Endodermal cell (in vitro differentiated cells): ENCODE results near the gene FBRSL1. TPM values are rescaled to one million over a fixed set of nuclear protein-coding genes. Genes with fewer than 3 reads are reported as not detected.

ENCODE experiments used
- DNase-seq: peaks from one replicate; pipeline ENCODE4 v3.0.0-alpha.2; 2017
- H3K27ac ChIP-seq: 2 replicates; pipeline ENCODE4 v1.5.1; 2013; ENCODE audit warnings: mild to moderate bottlenecking, low read depth, low read length, moderate library complexity
- H3K27me3 ChIP-seq: 2 replicates; pipeline ENCODE4 v1.6.1; 2013; ENCODE audit warnings: mild to moderate bottlenecking, low read length, moderate library complexity; ENCODE audit not compliant: insufficient read depth, control insufficient read depth, poor library complexity, severe bottlenecking
- H3K36me3 ChIP-seq: 2 replicates; pipeline ENCODE4 v1.7.0; 2013; ENCODE audit warnings: mild to moderate bottlenecking, low read length, moderate library complexity; ENCODE audit not compliant: control insufficient read depth, insufficient read depth
- H3K4me1 ChIP-seq: one replicate; pipeline ENCODE4 v1.7.0; 2013; ENCODE audit warnings: low read length; ENCODE audit not compliant: control insufficient read depth, insufficient read depth
- H3K4me3 ChIP-seq: 2 replicates; pipeline ENCODE4 v1.5.1; 2013; ENCODE audit warnings: mild to moderate bottlenecking, low read length, moderate library complexity
- H3K9ac ChIP-seq: 2 replicates; pipeline ENCODE4 v1.6.1; 2013; ENCODE audit warnings: mild to moderate bottlenecking, low read length, moderate library complexity; ENCODE audit not compliant: poor library complexity, severe bottlenecking; ENCODE audit errors: extremely low read depth
- H3K9me3 ChIP-seq: 2 replicates; pipeline ENCODE4 v1.6.1; 2013; ENCODE audit warnings: mild to moderate bottlenecking, low read length, moderate library complexity; ENCODE audit not compliant: control insufficient read depth
- H3K27ac Mint-ChIP-seq: 2 replicates; pipeline ENCODE4 v1.8.0; 2020; ENCODE audit warnings: mixed read lengths
- H3K27me3 Mint-ChIP-seq: 2 replicates; pipeline ENCODE4 v1.8.0; 2021; ENCODE audit warnings: mild to moderate bottlenecking, mixed read lengths; ENCODE audit not compliant: insufficient read depth
- H3K36me3 Mint-ChIP-seq: 2 replicates; pipeline ENCODE4 v1.8.0; 2020; ENCODE audit warnings: low read depth, mixed read lengths
- H3K4me1 Mint-ChIP-seq: 2 replicates; pipeline ENCODE4 v1.8.0; 2020; ENCODE audit warnings: mixed read lengths
- H3K4me3 Mint-ChIP-seq: 2 replicates; pipeline ENCODE4 v1.8.0; 2020; ENCODE audit warnings: mild to moderate bottlenecking, moderate library complexity, mixed read lengths
- H3K9me3 Mint-ChIP-seq: 2 replicates; pipeline ENCODE4 v1.8.0; 2020; ENCODE audit warnings: mild to moderate bottlenecking, mixed read lengths
- WGBS, 2 experiments: methylation state at CpG; one replicate each; pipeline versions ENCODE4 v1.1.5 to v1.1.7; 2013; ENCODE audit warnings: missing lambda C conversion rate in 2 of 2, mixed read lengths in 1 of 2; ENCODE audit not compliant: insufficient coverage in 1 of 2, insufficient read length in 1 of 2; 5-methylcytosine and 5-hydroxymethylcytosine counted together
- total RNA-seq, 2 donors: library from RNA; stranded (reverse); fragmentation: NEBNext Ultra II Directional in 1 of 2; extraction: Animal tissue kit (Norgen Biotek cat#: 25700) in 1 of 2; gene quantifications; 2 replicates in 1 of 2; 3 replicates in 1 of 2; pipeline ENCODE4 v1.2.1, GENCODE V29; 2021
- TF ChIP-seq, protein P1 (sequence below): fragments of 200-600 bp; sonication (generic); conservative IDR thresholded peaks from 2 replicates; pipeline ENCODE4 v1.5.0; 2021; ENCODE audit warnings: antibody characterized with exemption, mild to moderate bottlenecking

Gene FBRSL1
- total RNA-seq, 2 donors from 2014 or later: 74.9 to 92.3 TPM

DNA sequence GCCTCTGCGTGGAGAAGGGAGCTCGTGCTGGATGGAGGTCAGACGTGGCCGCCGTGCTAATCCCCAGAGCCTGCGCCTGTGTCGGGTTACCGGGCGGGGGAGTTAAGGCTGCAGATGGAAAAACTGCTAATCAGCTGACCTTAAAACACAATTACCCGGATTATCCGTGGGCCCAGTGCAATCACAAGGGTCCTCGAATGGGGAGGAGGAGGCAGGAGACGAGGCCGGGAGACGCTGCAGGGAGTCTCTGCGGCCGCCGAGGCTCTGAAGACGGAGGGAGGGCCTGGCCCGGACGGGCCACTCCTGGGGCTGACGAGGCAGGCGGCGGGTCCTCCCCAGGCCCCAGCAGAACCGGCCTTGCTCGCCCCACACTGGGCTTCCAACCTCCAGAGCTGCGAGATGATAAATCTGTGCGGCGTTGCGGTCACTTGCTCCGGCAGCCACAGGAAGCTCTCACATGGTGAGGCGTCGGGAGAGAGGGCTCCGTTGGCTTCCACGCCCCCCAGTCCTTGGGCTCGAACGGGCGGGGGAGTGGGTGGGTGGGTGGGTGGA is 32.9 kb upstream of the FBRSL1 start:
- no peak overlapping the region for H3K4me3 ChIP-seq
- no peak overlapping the region for H3K4me3 Mint-ChIP-seq
- H3K4me1 Mint-ChIP-seq: peaks cover 3% of the 10 kb centered on the region
- no peak for DNase-seq
- H3K27ac Mint-ChIP-seq: no peak overlapping the region
- no peaks in the 10 kb centered on the region for H3K36me3 Mint-ChIP-seq
- no peak overlapping the region for H3K27ac ChIP-seq
- H3K9me3 ChIP-seq: peaks cover 17% of the 10 kb centered on the region
- no peak overlapping the region for H3K9ac ChIP-seq
- H3K36me3 ChIP-seq: no peaks in the 10 kb centered on the region
- TF ChIP-seq, protein P1, sequence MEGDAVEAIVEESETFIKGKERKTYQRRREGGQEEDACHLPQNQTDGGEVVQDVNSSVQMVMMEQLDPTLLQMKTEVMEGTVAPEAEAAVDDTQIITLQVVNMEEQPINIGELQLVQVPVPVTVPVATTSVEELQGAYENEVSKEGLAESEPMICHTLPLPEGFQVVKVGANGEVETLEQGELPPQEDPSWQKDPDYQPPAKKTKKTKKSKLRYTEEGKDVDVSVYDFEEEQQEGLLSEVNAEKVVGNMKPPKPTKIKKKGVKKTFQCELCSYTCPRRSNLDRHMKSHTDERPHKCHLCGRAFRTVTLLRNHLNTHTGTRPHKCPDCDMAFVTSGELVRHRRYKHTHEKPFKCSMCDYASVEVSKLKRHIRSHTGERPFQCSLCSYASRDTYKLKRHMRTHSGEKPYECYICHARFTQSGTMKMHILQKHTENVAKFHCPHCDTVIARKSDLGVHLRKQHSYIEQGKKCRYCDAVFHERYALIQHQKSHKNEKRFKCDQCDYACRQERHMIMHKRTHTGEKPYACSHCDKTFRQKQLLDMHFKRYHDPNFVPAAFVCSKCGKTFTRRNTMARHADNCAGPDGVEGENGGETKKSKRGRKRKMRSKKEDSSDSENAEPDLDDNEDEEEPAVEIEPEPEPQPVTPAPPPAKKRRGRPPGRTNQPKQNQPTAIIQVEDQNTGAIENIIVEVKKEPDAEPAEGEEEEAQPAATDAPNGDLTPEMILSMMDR: no peak
- H3K27me3 ChIP-seq: no peaks in the 10 kb centered on the region
- WGBS, 2 experiments: 79 to 89% methylated on average over 16 to 33 of the region's 38 CpGs
- H3K4me1 ChIP-seq: no peaks in the 10 kb centered on the region
- peaks cover 2% of the 10 kb centered on the region for H3K9me3 Mint-ChIP-seq
- peaks cover 68% of the 10 kb centered on the region for H3K27me3 Mint-ChIP-seq

DNA sequence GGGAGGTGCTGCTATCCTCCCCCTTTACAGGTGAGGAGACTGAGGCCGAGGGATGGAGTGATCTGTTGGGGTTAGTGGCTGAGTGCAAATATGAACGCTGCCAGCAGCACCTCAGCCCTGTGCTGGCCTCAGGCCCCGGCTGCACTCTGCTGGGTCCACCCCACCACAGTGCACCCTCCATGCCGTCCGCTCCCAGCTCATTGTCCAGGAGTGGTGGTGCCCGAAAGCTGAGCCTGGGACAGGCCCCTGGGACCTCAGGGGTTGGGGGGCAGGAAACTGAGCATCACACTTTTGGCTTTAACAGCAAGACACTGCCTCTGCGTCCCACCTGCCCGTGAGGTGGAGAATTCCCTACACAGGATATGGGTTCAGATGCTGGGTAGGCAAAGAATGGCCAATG is 31.5 kb upstream of the FBRSL1 start:
- no peak for DNase-seq
- Mint-ChIP-seq H3K4me3 (no peak overlapping the region), H3K9me3 (peaks cover 2% of the 10 kb centered on the region), H3K36me3 (no peaks in the 10 kb centered on the region), H3K4me1 (peaks cover 3% of the 10 kb centered on the region), H3K27ac (no peak overlapping the region), H3K27me3 (peaks cover 59% of the 10 kb centered on the region)
- H3K9me3 ChIP-seq: peaks cover 25% of the 10 kb centered on the region
- H3K4me3 ChIP-seq: no peak overlapping the region
- H3K4me1 ChIP-seq: no peaks in the 10 kb centered on the region
- TF ChIP-seq, protein P1: no peak
- no peaks in the 10 kb centered on the region for H3K36me3 ChIP-seq
- H3K27ac ChIP-seq: no peak overlapping the region
- H3K27me3 ChIP-seq: no peaks in the 10 kb centered on the region
- no peak overlapping the region for H3K9ac ChIP-seq
- WGBS, 2 experiments: 80 to 90% methylated on average over 2 to 7 of the region's 8 CpGs

DNA sequence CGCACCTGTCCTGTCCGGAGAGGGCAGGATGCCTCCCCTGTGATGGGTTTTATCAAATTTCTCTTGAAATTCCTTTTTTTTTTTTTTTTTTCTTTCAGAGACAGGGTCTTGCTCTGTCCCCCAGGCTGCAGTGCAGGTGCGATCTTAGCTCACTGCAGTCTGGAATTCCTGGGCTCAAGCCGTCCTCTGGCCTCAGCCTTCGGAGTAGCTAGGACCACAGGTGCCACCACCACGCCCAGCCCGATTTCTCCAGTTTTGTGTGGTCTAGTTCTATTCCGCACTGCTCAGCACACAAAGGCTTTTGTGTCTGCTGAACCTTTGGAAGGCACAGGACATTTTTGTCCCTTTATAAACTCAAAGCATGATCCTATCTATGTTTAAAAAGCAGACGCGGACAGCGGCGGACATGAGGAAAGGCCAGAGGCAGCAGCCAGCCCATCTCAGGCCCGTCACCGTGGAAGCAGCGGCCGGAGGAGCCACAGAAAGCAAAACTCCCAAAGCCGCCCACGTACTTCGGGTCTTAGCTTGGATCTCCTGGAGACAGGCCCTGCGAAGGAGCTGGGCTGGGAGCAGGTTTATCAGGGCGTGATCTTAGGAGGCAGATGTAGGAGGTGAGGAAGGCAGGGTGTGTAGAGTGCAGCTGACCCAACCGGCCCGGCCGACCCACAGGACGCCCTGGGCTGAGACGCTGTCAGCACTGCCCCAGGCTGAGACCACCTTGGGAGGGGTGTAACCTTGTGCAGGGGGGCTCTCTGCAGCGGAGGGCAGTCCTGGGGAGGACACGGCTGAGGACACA is 30.9 kb upstream of the FBRSL1 start:
- no peaks in the 10 kb centered on the region for H3K4me1 ChIP-seq
- no peak overlapping the region for H3K4me3 Mint-ChIP-seq
- no peaks in the 10 kb centered on the region for H3K36me3 ChIP-seq
- 89 to 90% methylated on average over 25 to 28 of the region's 28 CpGs for WGBS, 2 experiments
- no peak overlapping the region for H3K27ac Mint-ChIP-seq
- H3K36me3 Mint-ChIP-seq: no peaks in the 10 kb centered on the region
- no peak overlapping the region for H3K4me3 ChIP-seq
- H3K27ac ChIP-seq: no peak overlapping the region
- H3K9me3 Mint-ChIP-seq: peaks cover 2% of the 10 kb centered on the region
- TF ChIP-seq, protein P1: no peak
- H3K27me3 Mint-ChIP-seq: peaks cover 57% of the 10 kb centered on the region
- H3K9me3 ChIP-seq: peaks cover 31% of the 10 kb centered on the region
- H3K9ac ChIP-seq: no peak overlapping the region
- peaks cover 3% of the 10 kb centered on the region for H3K4me1 Mint-ChIP-seq
- H3K27me3 ChIP-seq: no peaks in the 10 kb centered on the region
- DNase-seq: no peak
